NK-92 treated with Interleukin-12 subunit alpha and Interleukin-12 subunit beta, amount 100 ng/mL, for 24 hours (cell line): ENCODE results near the gene CIAO2B.
A peak's percentile ranks its signal among the peaks of the same experiment; 100 is the strongest.
"Not testable (repeated sequence)": the region's sequence is repeated elsewhere in the genome, so short reads cannot be mapped to it uniquely, and the experiment has no call there.

Source experiments
- DNase-seq: peaks from one replicate; lab custom pipeline; 2025; lab: John Stamatoyannopoulos, UW

The CIAO2B gene

GRCh38 chr16:66934138-66934838 is at the start of gene CIAO2B:
Gene CIAO2B (minus strand): TSS chr16:66934402. CDS start chr16:66934364, 38 bp downstream.
- peak; percentile 71 for DNase-seq

GRCh38 chr16:66983033-66983432 is 48.8 kb upstream of the CIAO2B start:
- DNase-seq, result no peak

- no peak for DNase-seq
Measured at GRCh38 chr16:66979011-66979717, 45.0 kb upstream of the CIAO2B start.

GRCh38 chr16:66977341-66978113 is 43.3 kb upstream of the CIAO2B start:
- peak; percentile 68 for DNase-seq

GRCh38 chr16:66976746-66977145 is 42.5 kb upstream of the CIAO2B start:
- DNase-seq, result no peak

GRCh38 chr16:66975302-66975893 is 41.2 kb upstream of the CIAO2B start:
- DNase-seq, result no peak

GRCh38 chr16:66974932-66975246 is 40.7 kb upstream of the CIAO2B start:
- not testable (repeated sequence) for DNase-seq

GRCh38 chr16:66974156-66974931 is 40.1 kb upstream of the CIAO2B start:
- DNase-seq, result not testable (repeated sequence)

- DNase-seq, result no peak
Measured at GRCh38 chr16:66973716-66974115, 39.5 kb upstream of the CIAO2B start.

GRCh38 chr16:66972983-66973382 is 38.8 kb upstream of the CIAO2B start:
- no peak for DNase-seq

GRCh38 chr16:66970775-66971720 is 36.8 kb upstream of the CIAO2B start:
- no peak for DNase-seq

GRCh38 chr16:66968847-66969246 is 34.6 kb upstream of the CIAO2B start:
- no peak for DNase-seq

GRCh38 chr16:66964049-66964448 is 29.8 kb upstream of the CIAO2B start:
- DNase-seq, result no peak

GRCh38 chr16:66961914-66962313 is 27.7 kb upstream of the CIAO2B start:
- no peak for DNase-seq

- DNase-seq, result no peak
Measured at GRCh38 chr16:66961065-66961744, 27.0 kb upstream of the CIAO2B start, which contains the start of gene CES3. Gene CES3 (plus strand): TSS chr16:66961266. CDS start chr16:66961308, 42 bp downstream.

- DNase-seq, result no peak
Measured at GRCh38 chr16:66960270-66960669, 26.1 kb upstream of the CIAO2B start.

- no peak for DNase-seq
Measured at GRCh38 chr16:66959704-66960161, 25.5 kb upstream of the CIAO2B start.

- DNase-seq, result no peak
Measured at GRCh38 chr16:66958857-66959703, 24.9 kb upstream of the CIAO2B start.

GRCh38 chr16:66956154-66956457 is 21.9 kb upstream of the CIAO2B start:
- not testable (repeated sequence) for DNase-seq
